Inferior parietal cortex (tissue), 1 donor: Measurements from ENCODE around the gene PDLIM1.
"Not testable (repeated sequence)": the region's sequence is repeated elsewhere in the genome, so short reads cannot be mapped to it uniquely, and the experiment has no call there.

Experiments
- DNase-seq: peaks from one replicate; pipeline ENCODE4 v3.0.0-alpha.2; 2016; ENCODE audit errors: extremely low spot score

The PDLIM1 gene

DNA sequence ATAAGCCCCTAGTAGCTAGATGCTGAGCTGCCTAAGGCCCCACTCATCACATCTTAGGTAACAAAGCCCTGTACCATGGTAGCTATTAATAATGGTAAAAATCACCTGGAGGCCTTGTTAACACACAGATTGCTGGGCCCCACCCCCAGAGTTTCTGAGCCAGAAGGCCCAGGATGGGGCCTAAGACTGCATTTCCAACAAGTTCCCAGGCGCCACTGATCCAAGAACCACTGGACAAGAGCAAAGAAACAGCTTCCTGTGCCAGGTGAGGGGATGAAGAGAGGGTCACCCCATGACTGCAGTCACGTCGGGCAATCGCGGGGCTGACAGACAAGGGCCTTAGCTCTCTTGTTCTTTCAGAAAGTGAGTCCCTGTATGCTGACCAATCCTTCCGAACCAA, 50.0 kb downstream of the PDLIM1 start:
- DNase-seq = no peak

DNA sequence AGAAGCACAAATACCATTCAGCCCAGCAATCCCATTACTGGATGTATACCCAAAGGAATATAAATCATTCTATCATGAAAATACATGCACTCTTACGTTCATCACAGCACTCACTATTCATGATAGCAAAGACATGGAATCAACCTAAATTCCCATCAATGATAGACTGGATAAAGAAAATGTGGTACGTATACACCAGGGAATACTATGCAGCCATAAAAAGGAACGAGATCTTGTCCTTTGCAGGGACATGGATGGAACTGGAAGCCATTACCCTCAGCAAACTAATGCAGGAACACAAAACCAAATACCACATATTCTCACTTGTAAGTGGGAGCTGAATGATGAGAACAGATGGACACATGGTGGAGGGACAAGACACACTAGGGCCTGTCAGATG, 50.7 kb downstream of the PDLIM1 start:
- not testable (repeated sequence) for DNase-seq

- no peak for DNase-seq
Measured at GRCh38 chr10:95237376-95238170, 53.2 kb downstream of the PDLIM1 start.

DNA sequence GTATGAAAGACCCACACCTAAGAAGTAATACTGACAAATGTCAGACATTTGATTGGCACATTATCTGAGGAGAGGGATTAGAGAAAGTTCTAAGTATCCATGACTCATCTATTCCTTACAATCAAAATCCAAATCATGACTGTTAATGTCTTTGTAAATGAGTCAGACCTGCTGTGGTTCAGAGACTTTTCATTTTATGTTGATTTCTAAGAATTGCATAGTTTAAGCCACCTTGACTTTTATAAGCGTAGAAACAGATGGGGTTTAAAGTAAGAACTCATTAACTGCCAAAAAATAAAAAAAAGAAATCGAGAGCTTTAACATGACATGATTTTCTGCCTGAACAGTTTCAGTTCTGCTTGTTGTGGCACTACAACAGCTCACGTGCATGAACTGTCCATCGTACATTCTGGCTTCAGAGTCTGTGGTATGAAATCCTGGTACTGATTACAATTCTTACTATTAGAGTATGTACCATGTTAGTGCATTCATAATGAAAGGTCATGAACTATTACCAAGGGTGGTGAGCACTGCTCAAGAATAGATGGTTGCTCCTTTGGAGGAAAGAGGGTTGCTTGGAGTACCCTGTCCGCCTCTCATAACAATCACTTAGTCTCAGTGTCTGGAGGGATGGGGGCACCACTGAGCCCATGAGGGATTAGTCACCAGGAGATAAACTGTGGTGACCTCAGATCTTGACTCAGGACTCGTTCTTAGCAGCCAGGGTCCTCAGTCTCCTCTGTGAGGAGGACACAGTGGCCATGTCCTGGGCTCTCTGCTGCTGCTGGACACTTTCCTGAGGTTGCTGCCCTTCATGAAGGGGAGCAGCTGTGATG, 54.5 kb downstream of the PDLIM1 start:
- DNase-seq = no peak

DNA sequence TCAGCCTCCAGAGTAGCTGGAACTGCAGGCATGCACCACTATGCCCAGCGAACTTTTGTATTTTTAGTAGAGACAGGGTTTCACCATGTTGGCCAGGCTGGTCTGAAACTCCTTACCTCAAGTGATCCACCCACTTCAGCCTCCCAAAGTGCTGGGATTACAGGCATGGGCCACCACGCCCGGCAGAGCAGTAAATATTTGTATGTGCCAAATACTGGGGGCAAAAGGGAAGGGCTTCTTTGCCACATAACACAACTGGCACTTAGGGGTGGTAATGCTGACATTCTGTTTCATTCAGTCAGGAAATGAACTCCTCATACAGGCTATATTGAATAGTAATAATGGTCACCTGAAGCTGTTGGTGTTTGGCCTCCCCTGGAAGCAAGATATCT, 55.1 kb downstream of the PDLIM1 start:
- no peak for DNase-seq

- no peak for DNase-seq
Measured at GRCh38 chr10:95234951-95235350, 55.9 kb downstream of the PDLIM1 start.

- DNase-seq = no peak
Measured at GRCh38 chr10:95233377-95234034, 57.3 kb downstream of the PDLIM1 start.

GRCh38 chr10:95230677-95231586, 59.9 kb downstream of the PDLIM1 start:
- DNase-seq = not testable (repeated sequence)

DNA sequence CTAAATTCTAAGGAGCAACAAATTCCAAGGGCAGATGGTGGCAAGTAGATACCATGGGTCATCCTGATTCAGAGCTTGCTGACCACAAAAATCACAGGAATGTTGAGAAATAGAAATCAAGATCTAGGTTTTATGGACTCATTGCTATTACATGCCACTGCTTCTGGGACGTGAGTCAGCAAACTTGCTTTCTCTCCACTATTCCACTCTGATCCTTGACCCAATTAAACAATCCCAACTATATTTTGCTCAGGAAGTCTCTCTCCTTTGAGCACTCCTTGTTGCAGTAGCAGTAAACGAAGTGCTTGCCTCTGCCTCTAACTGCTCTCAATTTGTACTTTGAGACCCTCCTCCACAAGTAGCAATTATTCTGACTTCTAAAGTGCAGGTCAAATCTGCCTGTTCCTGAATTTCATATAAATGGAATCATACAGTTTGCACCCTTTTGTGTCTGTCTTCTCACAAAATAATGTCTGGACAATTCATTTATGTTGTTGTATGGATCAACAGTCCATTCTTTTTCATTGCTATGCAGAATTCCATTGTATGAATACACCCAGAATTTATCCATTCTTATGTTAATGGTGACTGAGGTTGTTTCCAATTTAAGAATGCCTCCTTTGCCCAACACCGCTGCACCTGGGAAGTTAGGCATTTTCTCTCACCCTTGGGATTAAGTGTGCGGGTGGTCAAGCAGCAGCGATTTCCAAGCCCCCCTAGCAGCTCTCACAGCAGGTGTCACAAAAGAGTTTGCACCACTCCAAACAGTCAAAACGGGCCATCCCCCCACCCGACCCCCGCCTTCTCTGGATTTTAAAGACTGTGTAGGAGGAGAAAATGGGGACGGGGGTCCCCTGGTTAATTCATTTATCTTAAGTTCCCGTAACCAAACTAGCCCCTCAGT, 60.8 kb downstream of the PDLIM1 start:
- DNase-seq = no peak

DNA sequence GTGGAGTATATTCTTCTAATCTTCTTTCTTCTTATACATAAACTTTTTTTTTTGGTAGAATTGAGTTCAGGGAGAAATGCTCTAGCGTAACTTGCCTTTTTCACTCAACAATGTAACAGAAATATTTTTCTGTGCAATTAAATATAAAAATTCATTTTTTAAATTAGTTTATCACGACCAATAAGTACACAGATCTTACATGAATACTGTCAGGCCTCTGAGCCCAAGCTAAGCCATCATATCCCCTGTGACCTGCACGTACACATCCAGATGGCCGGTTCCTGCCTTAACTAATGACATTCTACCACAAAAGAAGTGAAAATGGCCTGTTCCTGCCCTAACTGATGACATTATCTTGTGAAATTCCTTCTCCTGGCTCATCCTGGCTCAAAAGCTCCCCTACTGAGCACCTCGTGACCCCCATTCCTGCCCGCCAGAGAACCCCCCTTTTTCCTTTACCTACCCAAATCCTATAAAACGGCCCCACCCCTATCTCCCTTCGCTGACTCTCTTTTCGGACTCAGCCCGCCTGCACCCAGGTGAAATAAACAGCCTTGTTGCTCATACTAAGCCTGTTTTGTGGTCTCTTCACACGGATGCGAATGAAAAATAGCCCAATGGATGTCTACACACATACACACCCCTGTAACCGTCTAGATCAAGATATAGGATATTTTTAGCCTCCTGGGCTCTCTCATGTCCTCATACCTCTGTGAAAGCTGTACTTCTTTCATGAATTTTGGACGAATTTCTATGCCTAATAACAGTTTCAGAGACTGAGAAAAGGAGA, 61.7 kb downstream of the PDLIM1 start:
- not testable (repeated sequence) for DNase-seq

- DNase-seq = no peak
Measured at GRCh38 chr10:95225136-95225535, 65.7 kb downstream of the PDLIM1 start.

GRCh38 chr10:95221124-95221523, 69.7 kb downstream of the PDLIM1 start:
- DNase-seq = no peak

GRCh38 chr10:95220539-95220938, 70.3 kb downstream of the PDLIM1 start:
- DNase-seq = no peak

DNA sequence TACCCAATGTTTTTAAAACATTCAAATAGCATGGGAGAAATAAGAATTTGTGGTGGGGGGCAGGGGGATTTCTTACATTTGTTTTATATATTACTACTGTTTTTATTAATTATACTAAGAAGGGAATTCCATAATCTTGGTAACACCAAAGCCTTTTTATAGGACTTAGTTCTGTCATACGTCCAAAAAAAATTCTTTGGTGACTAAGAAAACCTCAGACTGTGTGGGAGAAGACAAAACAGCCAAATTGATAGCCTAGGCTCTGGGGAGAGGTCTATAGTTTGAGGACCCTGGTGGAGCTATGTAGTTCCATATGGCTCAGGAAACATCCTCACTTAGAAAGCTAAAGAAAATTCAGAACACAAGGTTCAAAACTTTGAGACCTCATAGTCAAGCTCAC, 73.3 kb downstream of the PDLIM1 start:
- no peak for DNase-seq

- DNase-seq = no peak
Measured at GRCh38 chr10:95214793-95215192, 76.0 kb downstream of the PDLIM1 start.

- DNase-seq = no peak
Measured at GRCh38 chr10:95214369-95214768, 76.4 kb downstream of the PDLIM1 start.

DNA sequence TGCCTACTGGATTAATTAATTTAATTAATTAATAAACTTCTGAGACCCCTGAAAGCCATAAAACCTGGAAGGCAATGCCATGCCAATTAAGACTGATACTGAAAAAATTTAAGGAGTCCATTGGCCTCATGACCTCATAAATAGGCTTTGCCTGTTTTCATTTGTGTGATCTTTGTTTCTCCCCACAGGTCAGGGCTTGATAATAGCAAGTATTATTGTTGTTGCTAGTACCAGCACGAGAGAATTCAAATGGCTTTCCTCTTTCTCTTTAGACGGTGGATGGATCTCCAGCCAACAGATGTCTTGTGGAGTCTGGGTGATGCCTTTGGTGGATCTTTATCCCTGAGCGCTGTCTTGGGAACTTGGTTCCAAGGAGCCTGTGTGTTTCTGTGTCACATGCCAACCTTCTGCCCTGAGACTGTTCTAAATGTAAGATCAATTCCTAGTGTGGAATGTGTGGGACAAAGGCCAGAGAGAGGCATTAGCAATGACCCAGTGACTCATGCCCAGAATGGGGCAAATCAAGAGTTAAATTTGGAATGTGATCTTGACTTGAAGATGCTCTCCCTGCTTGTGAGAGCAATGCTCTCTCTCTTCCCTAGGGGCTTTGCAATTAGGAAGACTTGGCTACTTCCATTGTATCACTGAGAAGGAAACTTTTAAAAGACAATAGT, 79.1 kb downstream of the PDLIM1 start:
- DNase-seq = no peak

- no peak for DNase-seq
Measured at GRCh38 chr10:95209509-95210127, 81.2 kb downstream of the PDLIM1 start.
